A549 treated with CORT108297 at 1 μM for 4 hours (cell line): Measurements from ENCODE around the gene COPS3. TPM values are rescaled to one million over a fixed set of nuclear protein-coding genes. Genes with fewer than 3 reads are reported as not detected.

Source experiments
- total RNA-seq: library from RNA; stranded (reverse); fragments of 200-300 nt; extraction: Qiagen RNA extraction; gene quantifications from 5 replicates; pipeline ENCODE4 v1.2.3, GENCODE V29; 2022

The COPS3 gene
- 138 to 149 TPM (median 144 TPM) in 5 replicates for total RNA-seq

GRCh38 chr17:17280613-17281549 is at the start of gene COPS3:
TSS of gene COPS3 (minus strand) at chr17:17281246. CDS start at chr17:17281186, 60 bp downstream.

GRCh38 chr17:17303010-17303846 is 22.2 kb upstream of the COPS3 start, which contains the start of gene NT5M:
TSS of gene NT5M (plus strand) at chr17:17303373. CDS start at chr17:17303551, 178 bp downstream.

GRCh38 chr17:17237026-17237799 is 43.8 kb downstream of the COPS3 start, which contains the start of gene FLCN:
TSS of gene FLCN (minus strand) at chr17:17237168. CDS start at chr17:17228137, 9,031 bp downstream.

GRCh38 chr17:17206124-17206912 is 74.7 kb downstream of the COPS3 start, which contains the start of gene PLD6:
TSS of gene PLD6 (minus strand) at chr17:17206333. CDS start at chr17:17206286, 47 bp downstream.

Other genes with a start within 250 kb of the COPS3 start
- 260 to 424 TPM (median 370 TPM) in 5 replicates for gene MPRIP, start 238.8 kb downstream of the COPS3 start, total RNA-seq
- 5.5 to 7.9 TPM (median 7.3 TPM) in 5 replicates for gene PLD6, start 74.9 kb downstream of the COPS3 start, total RNA-seq
- 29.3 to 41.7 TPM (median 35.9 TPM) in 5 replicates for gene FLCN, start 44.1 kb downstream of the COPS3 start, total RNA-seq
- gene NT5M, start 22.1 kb upstream of the COPS3 start, total RNA-seq, result 7.2 to 11.6 TPM (median 10.0 TPM) in 5 replicates
- gene MED9, start 195.8 kb upstream of the COPS3 start, total RNA-seq, result 15.7 to 19.6 TPM (median 19.4 TPM) in 5 replicates
- 0.80 to 1.3 TPM (median 1.0 TPM) in 5 replicates for gene RASD1, start 215.1 kb upstream of the COPS3 start, total RNA-seq